NCI-H1105 (cell line): ENCODE data around the gene RNF19B.
A peak's percentile ranks its signal among the peaks of the same experiment; 100 is the strongest.
"Not testable (repeated sequence)": the region's sequence is repeated elsewhere in the genome, so short reads cannot be mapped to it uniquely, and the experiment has no call there.

ENCODE experiments used
- DNase-seq: peaks from one replicate; lab custom pipeline; 2025; lab: John Stamatoyannopoulos, UW

Gene RNF19B

GRCh38 chr1:32991819-32992488 is 27.3 kb upstream of the RNF19B start:
- no peak for DNase-seq

DNA sequence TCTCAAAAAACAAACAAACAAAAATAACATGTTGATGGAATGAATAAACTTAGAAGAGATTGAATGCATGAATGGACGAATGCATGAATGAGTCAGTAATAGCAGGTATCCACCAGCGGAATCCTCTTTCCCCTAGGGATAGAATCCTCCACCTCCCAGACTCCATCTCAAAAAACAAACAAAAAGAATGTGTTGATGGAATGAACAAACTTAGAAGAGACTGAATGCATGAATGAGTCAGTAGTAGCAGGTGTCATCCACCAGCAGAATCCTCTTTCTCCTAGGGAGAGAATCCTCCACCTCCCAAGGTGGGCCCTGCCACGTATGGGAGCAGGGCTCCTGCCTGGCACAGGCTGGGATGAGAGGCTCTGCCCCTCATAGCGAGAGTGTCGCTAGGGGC is 26.8 kb upstream of the RNF19B start:
- no peak for DNase-seq

DNA sequence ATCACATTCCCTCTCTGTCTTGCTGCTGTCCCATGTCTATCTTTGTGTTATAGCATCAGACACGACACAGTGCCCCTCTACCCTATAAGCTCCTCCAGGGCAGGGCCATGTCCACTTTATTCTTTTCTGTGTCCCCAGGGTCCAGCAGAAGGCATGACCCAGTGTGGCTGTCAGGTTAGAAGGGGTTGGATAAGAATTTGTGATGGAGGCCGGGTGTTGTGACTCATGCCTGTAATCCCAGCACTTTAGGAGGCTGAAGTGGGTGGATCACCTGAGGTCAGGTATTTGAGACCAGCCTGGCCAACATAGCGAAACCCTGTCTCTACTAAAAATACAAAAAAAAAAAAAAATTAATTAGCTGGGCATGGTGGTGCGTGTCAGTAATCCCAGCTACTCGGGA is 26.3 kb upstream of the RNF19B start:
- no peak for DNase-seq

DNA sequence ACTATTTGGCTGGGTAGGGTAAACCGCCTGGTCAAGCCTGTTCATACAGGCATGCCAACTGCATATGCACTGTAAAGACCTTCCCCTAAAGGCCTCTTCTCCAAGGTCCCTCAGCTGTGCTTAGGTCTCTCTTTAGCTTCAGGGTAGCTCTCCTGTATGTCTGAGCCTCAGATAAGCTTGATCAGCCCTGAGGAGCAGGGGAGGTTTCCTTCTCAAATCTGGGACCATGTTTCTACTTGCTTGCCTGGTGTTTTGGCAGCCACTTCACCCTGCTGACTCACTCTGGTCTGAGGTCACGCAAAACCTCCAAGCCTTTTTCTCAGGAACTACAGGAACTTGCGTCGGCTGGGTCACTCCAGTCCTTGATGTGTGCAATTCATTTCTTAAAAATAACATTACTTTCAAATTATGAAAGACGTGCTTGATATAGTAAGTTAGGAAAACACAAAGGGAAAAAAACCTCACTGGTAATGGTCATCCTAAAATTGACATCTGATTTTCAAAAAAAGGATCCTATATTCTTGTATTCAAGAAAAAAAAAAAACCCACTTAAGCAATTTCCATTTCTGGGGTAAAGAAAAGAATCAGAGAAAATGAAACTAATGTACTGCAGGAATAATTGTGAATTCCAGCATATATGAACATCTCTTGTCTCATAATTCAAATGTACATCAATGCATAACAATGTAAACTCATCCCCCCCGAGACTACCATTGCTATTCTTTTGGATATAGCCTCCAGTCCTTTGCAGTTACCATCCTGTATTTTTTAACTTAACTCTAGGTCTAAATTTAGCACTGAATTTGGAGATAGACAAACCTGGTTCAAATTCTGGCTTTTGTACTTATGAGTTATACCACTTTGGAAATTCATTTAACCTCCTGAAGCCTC is 24.8 kb upstream of the RNF19B start:
- DNase-seq: no peak

- DNase-seq: no peak
Observed at GRCh38 chr1:32988665-32989064, 24.1 kb upstream of the RNF19B start.

DNA sequence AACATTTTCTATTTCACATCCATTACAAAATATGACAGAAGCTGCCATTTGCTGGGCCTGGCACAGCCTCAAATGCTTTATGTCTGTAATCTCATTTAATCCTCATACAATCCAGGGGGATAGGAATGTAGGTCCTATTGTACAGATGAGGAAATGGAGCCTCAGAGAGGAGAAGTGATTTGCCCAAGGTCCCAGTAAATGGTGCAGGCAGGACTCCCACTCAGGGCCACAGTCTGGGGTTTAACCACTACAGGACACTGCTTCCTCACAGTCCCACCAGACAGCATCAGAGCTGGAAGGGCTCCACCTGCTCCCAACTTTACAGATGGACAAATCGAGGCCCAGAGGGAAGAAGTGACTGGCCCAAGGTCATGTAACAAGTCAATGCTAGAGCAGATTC is 20.6 kb upstream of the RNF19B start:
- no peak for DNase-seq

DNA sequence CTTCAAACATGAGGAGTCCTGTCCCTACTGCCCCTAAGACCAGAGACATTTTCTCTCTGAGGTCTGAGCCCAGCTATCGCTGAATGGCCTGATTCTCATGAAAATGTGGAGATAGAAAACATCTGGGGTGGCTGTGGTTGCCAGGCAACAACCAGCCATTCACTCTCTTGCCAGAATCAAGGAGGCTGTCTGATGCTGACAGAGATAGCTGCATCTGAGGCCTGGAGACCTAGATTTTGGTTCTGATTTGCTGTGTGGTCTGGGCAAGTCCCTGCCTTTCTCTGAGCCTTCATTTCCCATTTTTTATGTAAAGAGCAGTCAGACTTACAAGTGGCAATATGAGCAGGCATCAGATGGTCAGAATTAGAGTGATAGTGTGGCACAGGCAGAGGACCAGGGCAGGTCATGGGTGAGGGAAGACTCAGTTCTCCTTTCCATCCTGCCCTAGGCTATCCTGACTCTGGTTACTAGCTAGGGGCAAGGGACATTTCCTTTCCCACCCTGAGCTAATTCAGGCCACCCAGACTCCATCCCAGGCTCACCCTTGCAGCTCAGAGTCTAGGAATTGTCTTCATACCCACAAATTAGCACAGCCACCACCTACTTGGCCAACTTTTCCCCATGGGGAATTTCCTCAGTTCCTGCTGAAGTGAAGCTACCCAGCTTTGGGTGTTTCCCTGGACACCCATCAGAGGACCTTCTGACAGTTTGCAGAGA is 20.0 kb upstream of the RNF19B start:
- DNase-seq: no peak

GRCh38 chr1:32984090-32984454 is 19.5 kb upstream of the RNF19B start:
- DNase-seq: no peak

DNA sequence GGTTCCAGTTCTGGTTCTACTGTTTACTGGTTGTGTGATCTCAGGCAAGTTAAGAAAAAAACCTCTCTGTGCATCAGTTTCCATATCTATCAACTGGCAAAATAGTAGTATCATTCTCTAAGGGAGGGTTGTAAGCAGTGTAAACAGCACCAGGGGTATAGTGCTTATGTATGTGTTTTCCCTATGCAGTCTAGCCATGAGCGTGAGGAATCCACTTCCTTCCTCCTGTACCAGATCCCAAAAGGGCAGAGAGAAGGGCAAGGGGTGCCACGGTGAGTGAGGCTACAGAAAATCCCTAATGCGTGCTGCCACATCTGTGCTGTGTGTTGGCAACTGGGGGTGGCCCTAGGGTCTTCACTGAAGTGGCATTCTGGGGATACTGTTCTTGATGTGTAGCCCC is 18.4 kb upstream of the RNF19B start:
- DNase-seq: no peak

GRCh38 chr1:32981003-32981901 is 16.6 kb upstream of the RNF19B start:
- DNase-seq: no peak

DNA sequence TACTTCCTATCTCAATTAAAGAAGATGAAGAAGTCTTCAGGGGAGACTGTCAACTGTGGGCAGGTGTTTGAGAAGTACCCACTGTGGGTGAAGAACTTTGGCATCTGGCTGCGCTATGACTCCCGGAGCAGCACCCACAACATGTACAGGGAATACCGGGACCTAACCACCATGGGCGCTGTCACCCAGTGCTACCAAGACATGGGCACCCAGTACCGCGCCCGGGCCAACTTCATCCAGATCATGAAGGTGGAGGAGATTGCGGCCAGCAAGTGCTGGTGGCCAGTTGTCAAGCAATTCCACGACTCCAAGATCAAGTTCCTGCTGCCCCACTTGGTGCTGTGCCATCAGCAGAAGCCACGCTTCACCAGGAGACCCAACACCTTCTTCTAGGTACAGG is 15.5 kb upstream of the RNF19B start:
- DNase-seq: no peak

GRCh38 chr1:32978854-32979253 is 14.2 kb upstream of the RNF19B start:
- no peak for DNase-seq

DNA sequence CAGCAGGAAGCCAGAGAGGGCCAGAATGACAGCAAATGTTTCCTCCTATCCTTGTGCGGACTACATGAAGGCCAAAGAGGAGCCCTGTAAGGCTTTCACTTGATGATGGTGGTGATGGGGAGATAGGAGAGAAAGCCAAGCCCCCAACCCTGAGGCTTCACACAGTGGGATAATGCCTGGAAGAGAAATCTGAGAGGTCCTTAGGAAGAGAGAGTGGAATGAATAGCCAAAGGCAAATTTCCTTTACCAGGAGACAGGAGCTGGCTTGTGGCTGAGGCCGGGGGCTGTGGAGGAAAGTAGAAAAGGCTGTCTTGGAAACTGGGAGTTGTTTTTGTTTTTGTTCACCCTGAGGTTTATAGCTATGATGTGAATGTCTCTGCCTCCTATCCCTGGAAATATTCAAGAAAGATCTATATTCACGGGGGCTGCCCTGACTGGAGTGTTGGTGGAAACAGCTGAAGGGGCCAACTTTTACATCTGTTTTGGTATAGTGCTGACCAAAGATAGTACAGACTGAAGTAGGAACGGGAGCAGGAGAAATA is 13.0 kb upstream of the RNF19B start:
- DNase-seq: no peak

GRCh38 chr1:32975055-32975454 is 10.4 kb upstream of the RNF19B start:
- not testable (repeated sequence) for DNase-seq

GRCh38 chr1:32973458-32973857 is 8.8 kb upstream of the RNF19B start:
- not testable (repeated sequence) for DNase-seq

GRCh38 chr1:32972814-32973428 is 8.3 kb upstream of the RNF19B start:
- DNase-seq: peak; percentile 82

DNA sequence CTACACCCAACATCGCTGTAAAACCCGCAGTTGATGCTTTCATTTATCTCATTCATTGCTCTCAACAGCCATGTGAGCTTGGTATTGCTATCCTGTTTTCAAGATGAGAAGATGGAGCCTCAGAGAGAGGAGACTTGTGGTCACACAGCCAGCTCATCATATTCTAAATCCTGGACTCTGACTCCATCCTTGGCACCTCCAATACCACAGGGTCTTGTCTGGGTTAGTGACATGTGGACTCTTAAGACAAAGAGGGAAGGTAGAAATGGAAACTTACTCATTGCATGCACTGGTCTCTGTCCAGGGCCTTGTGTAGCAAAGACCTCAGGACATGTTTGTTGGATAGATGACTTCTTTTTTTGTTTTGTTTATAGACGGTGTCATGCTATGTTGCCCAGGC is 7.0 kb upstream of the RNF19B start:
- DNase-seq: no peak

- no peak for DNase-seq
Observed at GRCh38 chr1:32971156-32971555, 6.5 kb upstream of the RNF19B start.

DNA sequence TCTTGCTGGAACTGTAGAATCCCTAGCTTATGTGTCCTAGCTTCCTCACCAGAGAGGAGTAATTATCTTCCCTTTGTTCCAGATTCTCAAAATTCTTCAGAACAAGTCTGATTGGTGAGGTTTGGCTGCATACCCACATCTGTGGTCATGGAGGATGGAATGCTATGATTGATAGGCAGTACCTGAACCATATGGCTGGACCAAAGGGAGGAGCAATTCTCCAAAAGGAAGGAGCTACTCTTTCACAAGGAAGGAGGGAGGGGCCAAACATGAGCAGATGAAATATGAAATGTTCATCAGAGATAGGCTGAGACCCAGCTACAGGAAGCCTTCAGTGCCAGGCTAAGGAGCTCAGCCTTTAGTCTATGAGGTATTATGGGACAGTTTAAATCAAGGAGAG is 5.0 kb upstream of the RNF19B start:
- no peak for DNase-seq

DNA sequence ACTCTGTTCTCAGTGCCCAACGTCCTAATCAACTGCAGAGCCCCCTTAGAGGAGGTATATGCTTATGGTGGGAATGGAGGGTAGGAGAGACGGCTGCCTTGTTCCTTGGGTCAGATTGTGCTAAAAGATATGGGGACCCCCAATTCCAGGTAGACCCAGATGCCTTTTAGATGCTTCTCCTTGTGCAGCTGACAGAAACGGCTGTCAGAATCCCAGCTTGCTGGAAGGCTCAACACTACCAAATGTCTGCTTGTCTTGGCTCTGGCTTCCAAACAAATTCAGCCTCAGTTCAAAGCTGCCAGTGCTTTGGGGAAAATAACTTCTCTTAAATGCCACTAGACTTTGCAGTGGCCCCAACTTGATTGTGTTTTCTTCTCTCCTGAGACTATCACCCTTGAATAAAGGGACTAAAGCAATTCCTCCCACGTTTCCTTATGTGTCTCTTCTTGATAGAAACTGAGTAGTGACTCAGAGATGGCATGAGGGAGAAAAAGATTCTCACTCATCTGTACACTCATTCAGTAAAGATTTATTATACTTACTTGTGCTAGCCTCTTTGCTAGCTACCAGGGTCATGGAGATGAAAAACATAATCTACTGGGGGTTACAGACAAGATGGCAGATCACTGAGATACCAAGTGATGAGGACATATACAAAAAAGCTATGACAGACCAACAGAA is 3.4 kb upstream of the RNF19B start:
- DNase-seq: no peak

DNA sequence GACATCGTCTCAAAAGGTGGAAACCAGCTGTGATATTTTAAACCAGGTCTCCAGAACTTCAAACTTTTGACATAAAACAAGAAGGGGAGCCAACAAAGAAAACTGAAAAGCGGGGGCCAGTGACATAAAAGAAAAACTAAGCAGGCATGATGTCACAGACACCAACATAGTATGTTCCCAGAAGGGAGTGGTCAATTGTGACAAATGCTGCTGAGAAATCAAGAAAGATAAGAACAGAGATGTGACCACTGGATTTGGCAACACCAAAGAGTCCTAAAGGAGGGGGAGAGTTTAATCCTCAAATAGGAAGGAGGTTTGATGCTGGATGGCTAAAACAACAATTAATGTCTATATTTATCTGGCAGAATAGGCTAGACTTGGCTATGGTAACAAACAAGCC is 2.3 kb upstream of the RNF19B start:
- DNase-seq: no peak
